CD14-positive monocyte (primary cell): ENCODE data around the gene TWNK. TPM values are rescaled to one million over a fixed set of nuclear protein-coding genes. Genes with fewer than 3 reads are reported as not detected.
"Not testable (repeated sequence)": the region's sequence is repeated elsewhere in the genome, so short reads cannot be mapped to it uniquely, and the experiment has no call there.

Experiments used
- DNase-seq, 3 donors: peaks; one replicate each; pipeline ENCODE4 v3.0.0-alpha.2; 2011 to 2022
- H2AFZ ChIP-seq: 2 replicates; pipeline ENCODE4 v1.6.0; 2012; ENCODE audit warnings: mild to moderate bottlenecking, low read depth, low read length, inconsistent platforms; ENCODE audit not compliant: insufficient read depth, poor library complexity, severe bottlenecking
- H3K27ac ChIP-seq, 2 donors: 1 replicate in 1 of 2; 2 replicates in 1 of 2; pipeline ENCODE4 v1.5.1; 2012 to 2013; ENCODE audit warnings: low read length in 2 of 2, control low read depth in 1 of 2, inconsistent platforms in 1 of 2, low read depth in 1 of 2, mild to moderate bottlenecking in 1 of 2
- H3K27me3 ChIP-seq, 2 donors: one replicate each; pipeline versions ENCODE4 v1.6.0 to v1.6.1; 2011 to 2013; ENCODE audit warnings: low read length in 2 of 2; ENCODE audit not compliant: control insufficient read depth in 2 of 2, insufficient read depth in 2 of 2
- H3K36me3 ChIP-seq, 2 donors: replicated peaks in 1 of 2; 1 replicate in 1 of 2; 2 replicates in 1 of 2; pipeline versions ENCODE4 v1.5.1 to v1.6.1; 2012 to 2013; ENCODE audit warnings: low read length in 2 of 2, control low read depth in 1 of 2, inconsistent platforms in 1 of 2, mild to moderate bottlenecking in 1 of 2; ENCODE audit not compliant: insufficient read depth in 2 of 2, control insufficient read depth in 1 of 2
- H3K4me1 ChIP-seq, 2 donors: 1 replicate in 1 of 2; 2 replicates in 1 of 2; pipeline versions ENCODE4 v1.5.1 to v1.6.1; 2012 to 2013; ENCODE audit warnings: low read length in 2 of 2, control low read depth in 1 of 2, inconsistent platforms in 1 of 2, mild to moderate bottlenecking in 1 of 2, moderate library complexity in 1 of 2; ENCODE audit not compliant: insufficient read depth in 2 of 2, control insufficient read depth in 1 of 2
- H3K4me2 ChIP-seq: replicated peaks from 2 replicates; pipeline ENCODE3; 2012; ENCODE audit warnings: low read length, moderate library complexity, mild to moderate bottlenecking; ENCODE audit not compliant: poor library complexity, severe bottlenecking; ENCODE audit errors: extremely low read depth
- H3K4me3 ChIP-seq, 3 experiments: fragments of 200-600 bp in 1 of 3; sonication (generic) in 1 of 3; replicated peaks in 1 of 3; 1 replicate in 2 of 3; 2 replicates in 1 of 3; pipeline ENCODE4 v1.5.1; 2011 to 2013; ENCODE audit warnings: low read length in 3 of 3, mild to moderate bottlenecking in 3 of 3, control low read depth in 2 of 3, low read depth in 2 of 3, inconsistent platforms in 1 of 3, moderate library complexity in 1 of 3
- H3K79me2 ChIP-seq: 2 replicates; pipeline ENCODE4 v1.6.0; 2012; ENCODE audit warnings: mild to moderate bottlenecking, control low read depth, inconsistent platforms, low read length, moderate library complexity; ENCODE audit not compliant: insufficient read depth
- H3K9ac ChIP-seq: 2 replicates; pipeline ENCODE4 v1.6.0; 2017; ENCODE audit warnings: low read length, mild to moderate bottlenecking; ENCODE audit not compliant: insufficient read depth, poor library complexity, severe bottlenecking
- H3K9me3 ChIP-seq, 2 donors: replicated peaks in 1 of 2; 1 replicate in 1 of 2; 2 replicates in 1 of 2; pipeline versions ENCODE4 v1.5.1 to v1.6.1; 2012 to 2013; ENCODE audit warnings: low read length in 2 of 2, control low read depth in 1 of 2; ENCODE audit not compliant: control insufficient read depth in 1 of 2, insufficient read depth in 1 of 2
- H4K20me1 ChIP-seq: 2 replicates; pipeline ENCODE4 v1.6.0; 2012; ENCODE audit warnings: mild to moderate bottlenecking, low read length, control low read depth, moderate library complexity; ENCODE audit not compliant: insufficient read depth
- H3K27ac Mint-ChIP-seq, 7 donors: one replicate each; pipeline ENCODE4 v1.8.0; 2020; ENCODE audit warnings: mild to moderate bottlenecking in 7 of 7, mixed read lengths in 7 of 7, moderate library complexity in 6 of 7, inconsistent platforms in 2 of 7
- H3K27me3 Mint-ChIP-seq, 3 donors: one replicate each; pipeline ENCODE4 v1.8.0; 2021 to 2022; ENCODE audit warnings: low read depth in 3 of 3, mild to moderate bottlenecking in 3 of 3, mixed read lengths in 3 of 3, moderate library complexity in 3 of 3, inconsistent platforms in 1 of 3
- H3K36me3 Mint-ChIP-seq, 2 donors: one replicate each; pipeline ENCODE4 v1.8.0; 2020; ENCODE audit warnings: mixed read lengths in 2 of 2, inconsistent platforms in 1 of 2, mild to moderate bottlenecking in 1 of 2
- H3K4me1 Mint-ChIP-seq: one replicate; pipeline ENCODE4 v1.8.0; 2020; ENCODE audit warnings: mild to moderate bottlenecking, mixed read lengths
- H3K4me3 Mint-ChIP-seq, 2 donors: one replicate each; pipeline ENCODE4 v1.8.0; 2020; ENCODE audit warnings: mild to moderate bottlenecking in 2 of 2, mixed read lengths in 2 of 2, moderate library complexity in 1 of 2
- H3K9me3 Mint-ChIP-seq, 7 donors: one replicate each; pipeline ENCODE4 v1.8.0; 2020 to 2022; ENCODE audit warnings: mixed read lengths in 7 of 7, mild to moderate bottlenecking in 6 of 7, moderate library complexity in 6 of 7, inconsistent platforms in 2 of 7
- WGBS: methylation state at CpG from one replicate; pipeline ENCODE4 v1.1.5; 2013; ENCODE audit warnings: missing lambda C conversion rate; ENCODE audit not compliant: insufficient coverage; 5-methylcytosine and 5-hydroxymethylcytosine counted together
- intact Hi-C, 2 donors: fragments of 100-400 bp; cut with micrococcal nuclease; formaldehyde crosslinking; loops; one replicate each; pipeline versions ENCODE4 v1.15.0 to v1.15.1; 2023
- polyA plus RNA-seq, 3 donors: library from polyadenylated mRNA; depleted of rRNA in 1 of 3; unstranded in 2 of 3; stranded (reverse) in 1 of 3; fragments of 300-500 nt in 2 of 3; fragments of >200 nt in 1 of 3; fragmentation: Illumina TruSeq in 2 of 3; gene quantifications; 1 replicate in 2 of 3; 2 replicates in 1 of 3; pipeline ENCODE4 v1.2.3, GENCODE V29; 2012 to 2021
- TF ChIP-seq, protein P1 (sequence below): fragments of 200-600 bp; IDR thresholded peaks from one replicate; pipeline ENCODE4 v1.8.0; 2022; ENCODE audit warnings: antibody characterized with exemption, mild to moderate bottlenecking

The TWNK gene
- polyA plus RNA-seq, 3 donors = 0.31 to 1.2 (median 0.69) TPM

DNA sequence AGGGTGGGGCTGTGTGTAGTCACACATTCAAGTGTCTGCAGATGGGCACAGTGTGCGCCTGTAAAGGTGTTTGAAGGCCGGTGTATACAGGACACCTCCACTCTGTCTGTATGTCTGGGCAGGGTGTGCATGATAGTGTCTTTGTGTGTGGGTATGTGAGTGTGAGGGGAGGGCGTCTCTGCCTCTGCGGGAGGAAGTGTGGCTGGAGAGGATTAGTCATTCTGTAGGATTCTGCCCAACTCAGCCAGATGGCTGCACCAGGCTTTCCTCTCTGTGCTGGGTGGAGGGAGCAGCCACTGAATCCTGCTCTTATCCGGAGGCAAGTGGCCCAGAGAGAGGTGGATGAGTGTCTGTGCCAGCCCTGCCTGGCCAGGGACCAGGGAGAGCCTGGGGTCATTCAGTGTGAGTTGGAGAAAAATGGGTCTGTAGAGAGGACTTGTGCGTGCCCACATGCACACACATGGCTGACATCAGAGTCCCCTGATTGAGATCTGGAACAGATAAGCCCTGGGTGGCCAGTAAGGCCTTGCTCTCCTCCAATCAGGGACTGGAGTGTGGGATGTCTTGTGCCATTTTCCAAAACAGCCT lies 45.4 kb downstream of the TWNK start:
- 0% methylated on average over 5 of the region's 6 CpGs for WGBS
- H4K20me1 ChIP-seq = peaks cover 17% of the 10 kb centered on the region
- intact Hi-C loops = no loop called here
- H3K4me2 ChIP-seq = peak overlapping the region; percentile 98
- peaks cover 31 to 34% of the 10 kb centered on the region in 2 donors for H3K36me3 ChIP-seq
- peaks cover 7% of the 10 kb centered on the region for H3K79me2 ChIP-seq
- H3K9ac ChIP-seq = peak overlapping the region; percentile 98
- H3K9me3 ChIP-seq = no peaks in the 10 kb centered on the region
- H3K36me3 Mint-ChIP-seq = peaks cover 36 to 38% of the 10 kb centered on the region in 2 donors
- DNase-seq = peak; percentile 82 to 83 (median 82)
- H3K27ac Mint-ChIP-seq = peak overlapping the region; percentile 97 to 100 (median 99)
- H3K27ac ChIP-seq = peak overlapping the region; percentile 90 to 100
- H2AFZ ChIP-seq = peak overlapping the region; percentile 85
- peak overlapping the region; percentile 58 to 96 (median 66) for H3K4me3 ChIP-seq
- peaks cover 0 to 1% (median 0%) of the 10 kb centered on the region in 7 donors for H3K9me3 Mint-ChIP-seq
- H3K4me1 ChIP-seq = peaks cover 40 to 54% of the 10 kb centered on the region in 2 donors
- peaks cover 47% of the 10 kb centered on the region for H3K4me1 Mint-ChIP-seq
- H3K27me3 ChIP-seq = no peaks in the 10 kb centered on the region
- H3K27me3 Mint-ChIP-seq = peaks cover 2 to 7% (median 6%) of the 10 kb centered on the region in 3 donors
- TF ChIP-seq, protein P1, sequence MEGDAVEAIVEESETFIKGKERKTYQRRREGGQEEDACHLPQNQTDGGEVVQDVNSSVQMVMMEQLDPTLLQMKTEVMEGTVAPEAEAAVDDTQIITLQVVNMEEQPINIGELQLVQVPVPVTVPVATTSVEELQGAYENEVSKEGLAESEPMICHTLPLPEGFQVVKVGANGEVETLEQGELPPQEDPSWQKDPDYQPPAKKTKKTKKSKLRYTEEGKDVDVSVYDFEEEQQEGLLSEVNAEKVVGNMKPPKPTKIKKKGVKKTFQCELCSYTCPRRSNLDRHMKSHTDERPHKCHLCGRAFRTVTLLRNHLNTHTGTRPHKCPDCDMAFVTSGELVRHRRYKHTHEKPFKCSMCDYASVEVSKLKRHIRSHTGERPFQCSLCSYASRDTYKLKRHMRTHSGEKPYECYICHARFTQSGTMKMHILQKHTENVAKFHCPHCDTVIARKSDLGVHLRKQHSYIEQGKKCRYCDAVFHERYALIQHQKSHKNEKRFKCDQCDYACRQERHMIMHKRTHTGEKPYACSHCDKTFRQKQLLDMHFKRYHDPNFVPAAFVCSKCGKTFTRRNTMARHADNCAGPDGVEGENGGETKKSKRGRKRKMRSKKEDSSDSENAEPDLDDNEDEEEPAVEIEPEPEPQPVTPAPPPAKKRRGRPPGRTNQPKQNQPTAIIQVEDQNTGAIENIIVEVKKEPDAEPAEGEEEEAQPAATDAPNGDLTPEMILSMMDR = no peak
- H3K4me3 Mint-ChIP-seq = peak overlapping the region; percentile 98 to 99

DNA sequence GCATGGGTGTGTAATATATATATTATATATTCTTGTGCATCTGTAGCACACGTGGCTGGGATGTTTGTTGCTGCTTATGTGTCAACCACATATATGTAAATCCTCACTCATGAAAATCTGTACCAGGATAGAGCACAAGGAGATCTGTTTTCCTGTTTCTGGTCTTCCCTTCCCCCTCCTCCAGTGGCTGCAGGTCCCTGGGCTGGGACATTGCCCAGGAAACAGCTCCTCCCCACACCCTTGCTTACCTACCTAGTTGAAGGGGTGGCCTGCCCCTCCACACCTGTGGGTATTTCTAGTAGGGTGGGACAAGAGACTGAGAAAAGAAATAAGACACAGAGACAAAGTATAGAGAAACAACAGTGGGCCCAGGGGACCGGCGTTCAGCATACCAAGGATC lies 45.9 kb downstream of the TWNK start:
- Histone ChIP-seq H3K4me1 (peaks cover 36 to 49% of the 10 kb centered on the region in 2 donors), H3K36me3 (peaks cover 36 to 39% of the 10 kb centered on the region in 2 donors), H3K9ac (peak overlapping the region; percentile 98), H4K20me1 (peaks cover 17% of the 10 kb centered on the region), H2AFZ (no peak overlapping the region), H3K4me3 (peak overlapping the region in 1 of 3 experiments; percentile 96), H3K9me3 (no peaks in the 10 kb centered on the region), H3K27ac (peak overlapping the region in 1 of 2 donors; percentile 100), H3K4me2 (peak overlapping the region; percentile 98), H3K79me2 (peaks cover 7% of the 10 kb centered on the region), H3K27me3 (no peaks in the 10 kb centered on the region)
- peak overlapping the region in 1 of 2 donors; percentile 98 for H3K4me3 Mint-ChIP-seq
- H3K27me3 Mint-ChIP-seq = peaks cover 2 to 7% (median 6%) of the 10 kb centered on the region in 3 donors
- H3K4me1 Mint-ChIP-seq = peaks cover 43% of the 10 kb centered on the region
- H3K27ac Mint-ChIP-seq = peak overlapping the region; percentile 5 to 100 (median 97)
- TF ChIP-seq, protein P1 = no peak
- intact Hi-C loops = no loop called here
- WGBS = no CpG with 5 or more reads among the region's 3 CpGs
- peaks cover 41 to 43% of the 10 kb centered on the region in 2 donors for H3K36me3 Mint-ChIP-seq
- DNase-seq = no peak
- H3K9me3 Mint-ChIP-seq = peaks cover 0 to 1% (median 0%) of the 10 kb centered on the region in 7 donors

DNA sequence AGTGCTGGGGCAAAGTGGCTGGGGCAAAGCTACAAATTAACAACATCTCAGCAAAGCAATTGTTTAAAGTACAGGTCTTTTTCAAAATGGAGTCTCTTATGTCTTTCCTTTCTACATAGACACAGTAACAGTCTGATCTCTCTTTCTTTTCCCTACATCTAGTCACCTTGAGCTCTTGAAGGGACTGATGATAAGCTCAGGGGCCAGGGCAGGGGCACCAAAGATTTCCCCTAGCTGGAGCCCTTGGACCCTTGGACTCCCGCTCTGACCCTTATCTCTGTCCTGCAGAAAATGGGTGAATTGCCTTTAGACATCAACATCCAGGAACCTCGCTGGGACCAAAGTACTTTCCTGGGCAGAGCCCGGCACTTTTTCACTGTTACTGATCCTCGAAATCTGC lies 47.1 kb downstream of the TWNK start:
- H3K79me2 ChIP-seq, H3K27me3 Mint-ChIP-seq, H3K9me3 Mint-ChIP-seq, H3K27ac Mint-ChIP-seq, H3K4me3 ChIP-seq, H2AFZ ChIP-seq, intact Hi-C loops, H3K27me3 ChIP-seq, H3K9me3 ChIP-seq, DNase-seq, H3K4me2 ChIP-seq, H3K27ac ChIP-seq, H3K4me3 Mint-ChIP-seq, H3K9ac ChIP-seq: not testable (repeated sequence)
- Histone ChIP-seq H3K36me3 (peaks cover 47 to 51% of the 10 kb centered on the region in 2 donors), H3K4me1 (peaks cover 25 to 38% of the 10 kb centered on the region in 2 donors), H4K20me1 (peaks cover 17% of the 10 kb centered on the region)
- WGBS = 95% methylated on average over 4 of the region's 4 CpGs
- Mint-ChIP-seq H3K36me3 (peaks cover 52 to 54% of the 10 kb centered on the region in 2 donors), H3K4me1 (peaks cover 31% of the 10 kb centered on the region)
